Natural killer cell (primary cell): ENCODE data around the gene SETD1B. TPM values are rescaled to one million over a fixed set of nuclear protein-coding genes. Genes with fewer than 3 reads are reported as not detected.

Source experiments
- ATAC-seq, 3 donors: fragments of 150-1000 bp in 2 of 3; fragments of 200-7000 bp in 1 of 3; cut with Tn5 transposase; 1 replicate in 1 of 3; 2 replicates in 2 of 3; pipeline ENCODE4 v1.10.0; 2021; ENCODE audit warnings: mild to moderate bottlenecking in 2 of 3, moderate library complexity in 2 of 3
- DNase-seq, 2 donors: peaks; one replicate each; pipeline versions ENCODE4 v3.0.0 to v3.0.0-alpha.2; 2013 to 2021; ENCODE audit warnings: mixed read lengths in 1 of 2
- H3K27ac ChIP-seq: one replicate; pipeline ENCODE4 v1.5.1; 2013; ENCODE audit warnings: mild to moderate bottlenecking, low read length
- H3K27me3 ChIP-seq: one replicate; pipeline ENCODE4 v1.6.1; 2013; ENCODE audit warnings: low read length; ENCODE audit not compliant: control insufficient read depth, insufficient read depth
- H3K36me3 ChIP-seq: one replicate; pipeline ENCODE4 v1.6.1; 2013; ENCODE audit warnings: low read length; ENCODE audit not compliant: control insufficient read depth, insufficient read depth
- H3K4me1 ChIP-seq: one replicate; pipeline ENCODE4 v1.6.1; 2013; ENCODE audit warnings: low read length; ENCODE audit not compliant: control insufficient read depth, insufficient read depth
- H3K4me3 ChIP-seq: one replicate; pipeline ENCODE4 v1.5.1; 2013; ENCODE audit warnings: low read length
- H3K9me3 ChIP-seq: one replicate; pipeline ENCODE4 v1.6.1; 2013; ENCODE audit warnings: low read length; ENCODE audit not compliant: control insufficient read depth, insufficient read depth
- H3K27ac Mint-ChIP-seq, 2 donors: one replicate each; pipeline ENCODE4 v1.8.0; 2022; ENCODE audit warnings: mild to moderate bottlenecking in 2 of 2, mixed read lengths in 2 of 2, moderate library complexity in 1 of 2
- H3K27me3 Mint-ChIP-seq, 2 donors: one replicate each; pipeline ENCODE4 v1.8.0; 2022; ENCODE audit warnings: low read depth in 2 of 2, mixed read lengths in 2 of 2
- H3K36me3 Mint-ChIP-seq: one replicate; pipeline ENCODE4 v1.8.0; 2022; ENCODE audit warnings: mixed read lengths
- H3K4me1 Mint-ChIP-seq, 2 donors: one replicate each; pipeline ENCODE4 v1.8.0; 2022; ENCODE audit warnings: mixed read lengths in 2 of 2
- H3K4me3 Mint-ChIP-seq: one replicate; pipeline ENCODE4 v1.8.0; 2022; ENCODE audit warnings: mild to moderate bottlenecking, moderate library complexity, mixed read lengths
- H3K9me3 Mint-ChIP-seq, 2 donors: one replicate each; pipeline ENCODE4 v1.8.0; 2022; ENCODE audit warnings: mixed read lengths in 2 of 2
- WGBS: methylation state at CpG from one replicate; pipeline ENCODE4 v1.1.7; 2013; ENCODE audit warnings: missing lambda C conversion rate; ENCODE audit not compliant: insufficient coverage; 5-methylcytosine and 5-hydroxymethylcytosine counted together
- intact Hi-C: fragments of 100-400 bp; cut with micrococcal nuclease; formaldehyde crosslinking; loops from one replicate; pipeline ENCODE4 v1.14.2; 2022
- total RNA-seq, 4 donors: library from RNA; stranded (reverse); fragments of 120-200 nt in 1 of 4; gene quantifications; one replicate each; pipeline versions ENCODE4 v1.2.3 to v1.2.4, GENCODE V29; 2013 to 2022
- TF ChIP-seq, protein P1 (sequence below): fragments of 200-600 bp; IDR thresholded peaks from one replicate; pipeline ENCODE4 v1.8.0; 2022; ENCODE audit warnings: antibody characterized with exemption

SETD1B gene
- total RNA-seq, 3 donors from 2014 or later (not counting 1 experiment from before 2014, with no cell fraction given) = 55.1 to 57.5 (median 56.2) TPM

DNA sequence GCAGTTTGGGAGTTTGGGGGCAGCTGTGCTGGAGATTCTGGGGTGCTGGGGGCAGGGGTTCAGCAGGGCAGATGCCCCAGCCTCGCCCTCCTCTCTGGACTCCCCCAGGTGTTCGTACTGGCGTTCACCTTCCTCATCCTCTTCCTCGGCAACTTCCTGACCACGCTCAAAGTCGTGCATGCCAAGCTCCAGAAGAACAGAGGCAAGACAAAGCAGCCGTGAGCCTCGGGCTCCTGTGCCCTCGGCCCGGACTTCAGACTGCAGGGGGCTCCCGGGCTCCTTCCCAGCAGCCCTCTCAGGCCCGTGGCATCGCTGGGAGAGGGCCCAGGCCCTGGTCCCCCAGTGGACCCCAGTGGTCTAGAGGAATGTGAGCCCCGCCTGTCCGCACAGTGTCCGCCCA, 28.3 kb upstream of the SETD1B start:
- Histone ChIP-seq H3K4me1 (peaks cover 24% of the 10 kb centered on the region), H3K27me3 (no peaks in the 10 kb centered on the region), H3K36me3 (peaks cover 27% of the 10 kb centered on the region), H3K9me3 (no peaks in the 10 kb centered on the region), H3K4me3 (no peak overlapping the region), H3K27ac (no peak overlapping the region)
- H3K9me3 Mint-ChIP-seq = no peaks in the 10 kb centered on the region
- WGBS = 84% methylated on average over 16 of the region's 16 CpGs
- peaks cover 7 to 20% of the 10 kb centered on the region in 2 donors for H3K4me1 Mint-ChIP-seq
- TF ChIP-seq, protein P1, sequence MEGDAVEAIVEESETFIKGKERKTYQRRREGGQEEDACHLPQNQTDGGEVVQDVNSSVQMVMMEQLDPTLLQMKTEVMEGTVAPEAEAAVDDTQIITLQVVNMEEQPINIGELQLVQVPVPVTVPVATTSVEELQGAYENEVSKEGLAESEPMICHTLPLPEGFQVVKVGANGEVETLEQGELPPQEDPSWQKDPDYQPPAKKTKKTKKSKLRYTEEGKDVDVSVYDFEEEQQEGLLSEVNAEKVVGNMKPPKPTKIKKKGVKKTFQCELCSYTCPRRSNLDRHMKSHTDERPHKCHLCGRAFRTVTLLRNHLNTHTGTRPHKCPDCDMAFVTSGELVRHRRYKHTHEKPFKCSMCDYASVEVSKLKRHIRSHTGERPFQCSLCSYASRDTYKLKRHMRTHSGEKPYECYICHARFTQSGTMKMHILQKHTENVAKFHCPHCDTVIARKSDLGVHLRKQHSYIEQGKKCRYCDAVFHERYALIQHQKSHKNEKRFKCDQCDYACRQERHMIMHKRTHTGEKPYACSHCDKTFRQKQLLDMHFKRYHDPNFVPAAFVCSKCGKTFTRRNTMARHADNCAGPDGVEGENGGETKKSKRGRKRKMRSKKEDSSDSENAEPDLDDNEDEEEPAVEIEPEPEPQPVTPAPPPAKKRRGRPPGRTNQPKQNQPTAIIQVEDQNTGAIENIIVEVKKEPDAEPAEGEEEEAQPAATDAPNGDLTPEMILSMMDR = no peak
- no peak overlapping the region for H3K27ac Mint-ChIP-seq
- ATAC-seq (no peak), DNase-seq (no peak)
- H3K27me3 Mint-ChIP-seq = no peaks in the 10 kb centered on the region
- peak overlapping the region; percentile 28 for H3K4me3 Mint-ChIP-seq
- intact Hi-C loops = loop anchor here (5.0 kb wide), 1 partner anchor 37 kb away; no protein-coding TSS in a partner anchor
- H3K36me3 Mint-ChIP-seq = no peaks in the 10 kb centered on the region

DNA sequence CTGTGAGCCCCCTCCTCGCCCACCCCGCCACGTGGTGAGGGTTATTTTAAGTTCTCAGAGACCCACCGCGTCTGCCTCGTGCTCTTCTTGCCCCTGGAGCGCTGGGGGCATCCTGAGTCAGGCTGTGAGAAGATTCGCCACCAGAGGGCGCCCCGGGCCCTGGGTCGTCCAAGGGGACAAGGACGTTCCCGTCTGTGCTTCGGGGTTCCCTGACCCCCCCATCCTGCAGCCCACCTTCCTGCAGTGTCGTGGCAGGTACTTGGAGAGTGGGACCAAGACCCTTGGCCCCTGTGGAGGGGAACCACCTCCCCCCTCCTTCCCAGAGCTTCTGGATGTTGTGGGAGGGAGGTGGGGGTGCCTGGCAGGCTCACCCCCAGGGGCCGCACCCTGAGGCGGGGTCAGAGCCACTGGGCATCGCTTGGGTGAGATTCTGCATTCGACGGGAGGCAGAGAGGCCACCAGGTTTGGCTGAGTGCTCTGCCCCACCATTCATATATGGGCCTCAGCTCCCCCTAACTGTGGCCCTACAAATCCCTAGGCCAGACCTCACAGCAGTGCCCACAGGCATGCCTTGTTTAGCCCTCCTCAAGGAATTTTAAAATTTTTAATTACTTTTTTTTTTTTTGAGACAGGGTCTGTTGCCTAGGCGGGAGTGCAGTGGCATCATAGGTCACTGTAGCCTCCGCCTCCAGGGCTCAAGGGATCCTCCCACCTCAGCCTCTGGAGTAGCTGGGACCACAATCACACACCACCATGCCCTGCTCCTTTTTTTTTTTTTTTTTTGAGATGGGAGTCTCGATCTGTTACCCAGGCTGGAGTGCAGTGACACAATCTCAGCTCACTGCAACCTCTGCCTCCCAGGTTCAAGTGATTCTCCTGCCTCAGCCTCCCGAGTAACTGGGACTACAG, 27.4 kb upstream of the SETD1B start:
- H3K4me3 Mint-ChIP-seq = no peak overlapping the region
- peaks cover 11 to 27% of the 10 kb centered on the region in 2 donors for H3K4me1 Mint-ChIP-seq
- H3K9me3 ChIP-seq = no peaks in the 10 kb centered on the region
- peak overlapping the region; percentile 58 to 67 for H3K27ac Mint-ChIP-seq
- peaks cover 36% of the 10 kb centered on the region for H3K36me3 ChIP-seq
- H3K27me3 Mint-ChIP-seq = no peaks in the 10 kb centered on the region
- H3K27me3 ChIP-seq = no peaks in the 10 kb centered on the region
- H3K4me3 ChIP-seq = no peak overlapping the region
- DNase-seq (peak; percentile 93 to 94), ATAC-seq (peak; percentile 73 to 83 (median 75))
- no peaks in the 10 kb centered on the region for H3K9me3 Mint-ChIP-seq
- intact Hi-C loops = loop anchor here (1.0 to 5.0 kb wide), 2 partner anchors 18 to 36 kb away; no protein-coding TSS in a partner anchor
- WGBS = 26% methylated on average over 23 of the region's 24 CpGs
- peak overlapping the region; percentile 3 for H3K27ac ChIP-seq
- H3K4me1 ChIP-seq = peaks cover 33% of the 10 kb centered on the region
- TF ChIP-seq, protein P1 = peak; percentile 85
- no peaks in the 10 kb centered on the region for H3K36me3 Mint-ChIP-seq

DNA sequence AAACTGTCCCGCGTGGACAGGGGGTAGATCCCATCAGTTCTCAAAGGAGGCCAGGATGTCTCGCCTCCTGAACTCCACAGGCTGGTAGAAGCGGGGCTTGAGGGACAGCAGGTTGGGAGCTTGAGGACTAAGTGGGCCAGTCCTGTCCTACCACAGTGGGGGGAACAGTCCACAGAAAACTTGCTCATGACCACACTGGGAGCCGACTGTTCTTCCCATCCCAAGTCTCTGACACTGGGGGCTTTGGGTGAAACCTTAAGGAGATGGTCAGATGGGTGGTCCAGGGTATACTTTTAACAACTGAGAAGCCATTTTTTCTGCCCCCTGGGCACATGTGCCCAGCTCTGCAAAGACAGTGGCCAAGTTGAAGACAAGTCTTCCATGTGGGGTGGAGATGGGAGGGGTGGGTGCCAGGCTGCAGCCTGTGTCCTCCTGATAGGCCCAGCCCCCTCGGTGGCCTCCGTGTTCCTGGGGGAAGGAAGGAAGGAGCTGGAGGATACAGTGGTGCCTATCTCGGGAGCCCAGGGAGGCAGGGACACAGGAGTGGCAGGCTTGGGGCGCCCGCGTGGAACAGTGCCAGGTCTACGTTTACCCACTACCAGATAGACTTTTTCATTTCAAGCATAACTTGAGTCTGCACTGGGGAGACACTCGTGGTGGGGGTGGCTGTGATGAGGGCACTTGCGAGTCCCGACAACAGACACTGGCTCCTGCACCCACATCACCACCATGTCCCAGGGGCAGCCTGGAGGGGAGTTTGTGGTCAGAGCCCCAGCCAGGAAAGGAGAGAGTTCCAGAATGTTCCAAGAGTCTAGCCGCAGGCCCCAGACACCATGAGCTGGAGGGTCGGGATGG, 25.0 kb upstream of the SETD1B start:
- ATAC-seq (no peak), DNase-seq (peak in 1 of 2 donors; percentile 11)
- peaks cover 24 to 45% of the 10 kb centered on the region in 2 donors for H3K4me1 Mint-ChIP-seq
- no peaks in the 10 kb centered on the region for H3K9me3 Mint-ChIP-seq
- no peaks in the 10 kb centered on the region for H3K36me3 Mint-ChIP-seq
- H3K27me3 ChIP-seq = no peaks in the 10 kb centered on the region
- peaks cover 48% of the 10 kb centered on the region for H3K4me1 ChIP-seq
- no peak overlapping the region for H3K4me3 Mint-ChIP-seq
- no peaks in the 10 kb centered on the region for H3K9me3 ChIP-seq
- WGBS = 82% methylated on average over 17 of the region's 17 CpGs
- H3K36me3 ChIP-seq = peaks cover 39% of the 10 kb centered on the region
- TF ChIP-seq, protein P1 = no peak
- H3K27me3 Mint-ChIP-seq = no peaks in the 10 kb centered on the region
- H3K4me3 ChIP-seq = no peak overlapping the region
- peak overlapping the region; percentile 75 to 100 for H3K27ac Mint-ChIP-seq
- H3K27ac ChIP-seq = no peak overlapping the region
- intact Hi-C loops = loop anchor here (5.0 kb wide), 1 partner anchor 34 kb away; no protein-coding TSS in a partner anchor
